ENCODE data around the gene SHANK1.

- TF ChIP-seq POLR2A (IDR thresholded peaks at IDR 0.05; ENCODE audit: low read depth, low read length) = no peak
- TF ChIP-seq POLR2AphosphoS5 (IDR thresholded peaks at IDR 0.05; ENCODE audit: low read depth, low read length) = no peak
- no peak for TF ChIP-seq TAF1 (IDR thresholded peaks at IDR 0.05; ENCODE audit: low read depth, low read length)
- no peak for TF ChIP-seq PAX5 (IDR thresholded peaks at IDR 0.05; ENCODE audit: insufficient read depth, low read length, severe bottlenecking)
Observed at GRCh38 chr19:50694815-50695145, 24.8 kb downstream of the SHANK1 start.

Measured in GM12891 (cell line).